CD4-positive, alpha-beta T cell treated with Interferon gamma for 1 hour (primary cell): Measurements from ENCODE around the gene OR56A5.
"Not testable (repeated sequence)": the region's sequence is repeated elsewhere in the genome, so short reads cannot be mapped to it uniquely, and the experiment has no call there.

Source experiments
- DNase-seq: peaks from one replicate; pipeline ENCODE4 v3.0.0-alpha.2; 2020

OR56A5 gene, protein sequence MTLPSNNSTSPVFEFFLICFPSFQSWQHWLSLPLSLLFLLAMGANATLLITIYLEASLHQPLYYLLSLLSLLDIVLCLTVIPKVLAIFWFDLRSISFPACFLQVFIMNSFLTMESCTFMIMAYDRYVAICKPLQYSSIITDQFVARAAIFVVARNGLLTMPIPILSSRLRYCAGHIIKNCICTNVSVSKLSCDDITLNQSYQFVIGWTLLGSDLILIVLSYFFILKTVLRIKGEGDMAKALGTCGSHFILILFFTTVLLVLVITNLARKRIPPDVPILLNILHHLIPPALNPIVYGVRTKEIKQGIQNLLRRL

DNA sequence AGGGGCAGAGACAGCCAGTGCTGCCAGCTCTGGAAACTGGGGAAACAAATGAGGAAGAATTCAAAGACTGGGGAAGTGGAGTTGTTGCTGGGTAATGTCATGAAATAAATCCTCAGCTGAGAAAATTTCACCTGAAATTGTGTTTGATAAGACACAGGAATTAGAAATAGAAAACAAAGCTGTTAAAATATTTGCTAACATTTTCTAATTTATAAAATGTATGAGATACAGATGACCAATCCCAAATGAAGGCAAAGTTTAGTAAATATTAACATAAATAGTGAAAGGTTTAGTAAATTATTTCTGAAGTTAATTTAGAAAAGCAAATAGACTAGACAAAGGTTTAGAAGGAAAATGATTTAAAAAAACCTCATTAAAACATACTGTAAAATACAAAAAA, at the start of gene OR56A5:
Gene OR56A5, minus strand, starts transcription at position 101 of the 400 bp plus-strand sequence. Its CDS starts 0 bp downstream, at position 101.
- no peak for DNase-seq

DNA sequence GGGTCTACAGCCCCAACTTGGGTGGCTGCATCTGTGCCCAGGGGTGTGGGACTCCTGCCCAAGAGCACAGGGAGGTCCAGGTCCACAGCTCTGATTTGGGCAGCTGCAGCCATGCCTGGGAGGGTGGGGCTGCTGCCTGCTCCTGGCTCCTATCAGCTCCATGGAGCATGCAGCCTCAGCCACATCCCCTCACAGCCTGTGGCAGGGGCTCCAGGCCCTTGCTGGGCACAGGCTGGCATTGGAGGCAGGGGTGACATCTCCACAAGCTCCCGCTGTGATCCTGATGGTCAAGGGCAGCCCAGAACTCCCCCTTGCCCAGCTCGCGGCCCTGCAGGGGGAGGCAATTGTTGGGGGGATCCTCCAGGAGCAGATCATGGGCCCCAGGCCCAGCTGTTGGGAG, 44.7 kb upstream of the OR56A5 start:
- DNase-seq: no peak

DNA sequence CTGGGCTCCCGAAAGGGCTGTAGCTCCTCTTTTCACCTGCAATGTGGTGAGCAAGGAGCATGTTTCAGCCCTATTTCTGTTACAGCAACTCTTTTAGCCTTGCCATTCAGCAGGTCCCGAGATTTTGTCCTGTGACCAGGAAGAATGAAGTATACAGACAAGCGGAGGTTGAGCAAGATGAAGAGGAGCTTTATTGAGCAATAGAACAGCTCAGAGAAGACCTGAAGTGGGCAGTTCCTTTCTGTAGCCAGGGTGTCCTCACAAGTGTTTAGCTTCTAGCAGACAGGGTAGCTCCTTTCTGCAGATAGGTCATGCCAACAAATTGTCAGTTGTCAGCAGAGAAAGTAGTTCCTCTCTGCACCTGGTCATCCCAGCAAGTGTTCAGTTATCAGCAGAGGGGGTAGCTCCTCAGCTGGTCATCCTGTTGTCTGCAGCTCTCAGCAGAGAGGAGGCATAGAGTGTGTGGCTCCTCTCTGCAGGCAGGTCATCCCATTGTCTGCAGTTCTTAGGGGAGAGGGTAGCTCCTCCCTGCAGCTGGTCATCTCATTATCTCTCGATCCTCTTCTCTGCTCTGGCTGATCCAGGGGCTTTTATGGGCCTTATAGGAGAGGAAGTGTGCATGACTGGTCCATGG, 43.9 kb upstream of the OR56A5 start:
- no peak for DNase-seq

DNA sequence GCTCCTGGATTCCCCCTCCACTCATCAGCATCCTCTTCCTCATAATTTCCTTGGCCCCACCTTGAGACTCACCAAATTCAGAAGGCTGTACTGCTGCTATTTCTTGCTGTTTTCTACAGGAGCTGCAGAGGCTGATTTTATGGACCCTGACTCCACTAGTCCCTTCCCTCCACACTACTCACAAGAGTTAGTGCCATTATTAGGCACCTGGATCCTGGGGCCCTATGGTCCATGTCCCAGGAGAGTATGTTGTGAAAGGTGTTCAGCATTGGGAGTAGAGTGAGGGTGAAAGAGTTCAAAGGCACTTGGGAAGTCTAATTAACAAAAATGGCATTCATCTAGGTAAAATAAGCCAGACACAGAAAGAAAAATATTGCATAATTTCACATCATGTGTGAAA, 38.6 kb upstream of the OR56A5 start, which contains the start of gene OR56A4:
Gene OR56A4, minus strand, starts transcription at position 101 of the 400 bp plus-strand sequence. CDS start 3,954 bp downstream, outside the sequence.
- no peak for DNase-seq

DNA sequence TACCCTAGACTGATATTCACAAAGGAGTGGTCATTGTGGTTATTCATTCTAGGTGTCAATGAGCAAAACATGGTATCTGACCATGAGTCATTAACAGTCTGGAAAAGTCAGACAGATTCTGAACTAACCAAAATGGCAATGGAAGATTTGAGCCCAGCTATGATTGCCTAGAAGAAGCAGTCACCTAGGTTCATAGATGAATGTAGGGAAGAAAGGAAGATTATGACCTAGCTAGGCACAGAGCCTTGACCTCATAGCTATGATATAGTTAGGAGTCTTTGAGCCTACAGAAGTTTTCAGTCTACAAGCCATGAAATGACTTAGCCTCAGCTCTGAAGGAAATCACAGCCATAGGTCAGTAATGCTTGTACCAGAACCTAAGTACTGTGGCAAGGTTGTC, 38.1 kb upstream of the OR56A5 start:
- DNase-seq: no peak

DNA sequence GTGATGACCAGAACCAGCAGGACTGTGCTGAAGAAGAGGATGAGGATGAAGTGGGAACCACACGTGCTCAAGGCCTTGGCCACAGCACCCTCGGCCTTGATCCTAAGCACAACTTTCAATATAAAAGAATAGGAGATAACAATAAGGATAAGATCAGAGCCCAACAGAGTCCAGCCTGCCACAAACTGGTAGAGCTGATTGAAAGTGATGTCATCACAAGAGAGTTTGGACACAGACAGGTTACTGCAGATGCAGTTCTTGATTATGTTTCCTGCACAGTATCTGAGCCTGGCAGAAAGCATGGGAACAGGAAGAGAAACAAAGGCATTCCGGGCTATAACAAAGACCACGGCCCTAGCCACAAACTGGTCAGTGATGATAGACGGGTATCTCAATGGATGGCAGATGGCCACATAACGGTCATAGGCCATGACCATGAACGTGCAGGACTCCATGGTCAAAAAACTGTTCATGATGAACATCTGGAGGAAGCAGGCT, 34.0 kb upstream of the OR56A5 start:
- DNase-seq: no peak

DNA sequence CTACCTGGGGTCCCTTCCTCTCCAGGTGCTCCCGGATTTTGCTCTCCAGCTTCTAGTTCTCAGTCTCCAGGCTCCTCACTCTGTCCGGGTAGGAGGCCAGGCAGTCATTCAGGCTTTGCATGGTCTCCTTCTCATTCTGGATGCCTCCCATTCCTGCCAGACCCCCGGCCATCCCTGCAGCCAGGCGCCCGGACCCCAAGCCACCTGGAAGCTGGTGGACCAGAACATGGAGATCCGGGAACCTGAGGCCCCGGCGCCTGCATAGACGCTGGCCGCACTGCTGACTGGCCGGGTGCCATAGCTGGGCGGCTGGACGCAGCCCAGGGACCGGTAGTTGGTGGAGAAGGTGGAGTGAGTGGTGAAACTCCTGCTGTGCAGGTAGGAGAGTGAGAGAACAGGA, 26.5 kb upstream of the OR56A5 start:
- no peak for DNase-seq

DNA sequence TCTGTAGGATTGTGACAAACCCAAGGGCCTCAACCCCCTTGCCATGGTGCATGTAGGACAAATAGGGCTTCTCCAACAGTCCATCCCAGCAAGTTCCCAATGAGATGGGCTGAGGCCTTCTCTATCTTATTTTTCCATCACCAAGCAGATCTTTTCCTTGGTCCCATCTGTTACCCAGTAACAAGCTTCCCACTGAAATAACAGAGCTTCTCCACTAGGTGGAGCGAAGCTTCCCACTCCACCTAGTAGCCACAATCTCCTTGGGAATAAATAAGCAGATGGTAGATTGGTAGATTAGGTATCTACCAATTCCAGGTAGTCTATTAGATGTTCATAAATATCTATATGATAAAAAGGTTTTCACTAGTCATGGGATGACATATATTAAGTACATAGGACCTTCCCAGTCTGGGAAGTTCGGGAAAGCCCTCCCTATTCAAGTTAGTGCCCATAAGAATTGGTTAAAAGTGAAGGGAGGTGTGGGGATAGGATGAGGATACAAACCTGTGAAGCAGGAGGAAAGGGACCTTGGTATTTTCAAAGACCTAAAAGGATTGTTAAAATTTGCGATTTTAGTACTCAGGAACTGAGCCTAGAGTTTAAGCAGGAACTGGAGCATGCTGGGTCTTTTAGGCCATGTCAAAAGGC, 24.4 kb upstream of the OR56A5 start:
- DNase-seq: no peak

DNA sequence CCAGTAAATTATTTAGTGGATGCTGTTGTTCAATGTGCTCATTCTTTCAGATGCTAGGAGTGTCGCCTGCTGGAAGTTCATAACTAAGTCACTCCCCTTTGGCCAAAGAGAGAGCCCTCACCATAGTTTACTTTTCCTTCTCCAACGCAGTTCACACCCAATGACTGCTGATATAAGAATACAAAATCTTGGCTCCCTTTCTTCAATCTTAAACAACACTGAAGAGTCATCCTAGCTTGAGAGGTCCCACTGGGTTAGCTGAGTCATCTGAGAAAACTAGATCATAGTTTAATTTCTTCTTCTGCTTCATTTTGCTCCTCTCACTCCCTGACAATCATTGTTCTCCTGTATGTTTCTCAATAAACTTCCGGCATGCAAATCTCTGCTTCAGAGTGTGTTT, 23.9 kb upstream of the OR56A5 start:
- DNase-seq: no peak

DNA sequence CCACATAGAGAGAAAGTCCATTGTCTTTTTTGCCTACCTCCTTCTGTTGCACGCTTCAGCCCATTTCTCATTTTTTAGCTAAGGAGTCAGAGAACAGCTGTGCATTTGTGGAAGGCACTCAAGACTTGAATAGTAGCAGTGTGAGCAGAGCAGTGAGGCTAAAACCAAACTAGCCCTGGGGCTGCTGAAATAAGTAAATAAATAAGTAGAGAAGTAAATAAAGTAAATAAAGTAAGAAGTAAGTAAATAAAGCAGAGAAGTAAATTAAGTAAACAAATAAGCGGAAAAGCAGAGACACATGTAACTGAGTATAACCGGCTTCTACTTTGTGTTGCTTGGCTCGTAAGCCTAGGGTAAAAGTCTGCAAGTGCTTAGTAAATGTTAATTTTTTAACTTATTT, 20.9 kb upstream of the OR56A5 start:
- DNase-seq: no peak

DNA sequence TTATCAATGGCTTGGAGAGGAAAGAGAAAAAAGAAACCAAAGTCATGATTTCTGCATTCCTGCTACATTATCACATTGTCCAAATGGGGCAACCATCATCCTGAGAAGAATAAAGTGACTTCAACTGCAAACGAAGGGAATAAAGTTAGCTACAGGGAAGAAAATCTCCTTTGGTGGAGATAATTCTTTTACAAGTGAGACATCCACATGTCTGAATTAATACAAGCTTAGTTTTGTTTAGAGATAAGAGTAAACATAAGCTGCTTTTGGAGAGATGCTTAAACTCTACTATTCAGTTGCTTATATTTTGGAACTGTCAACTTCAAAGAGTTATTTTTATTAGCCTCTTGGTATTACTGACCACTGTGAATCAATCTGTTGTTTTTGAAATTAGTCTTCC, 18.6 kb upstream of the OR56A5 start, which contains the start of gene OR52L1:
Gene OR52L1, minus strand, starts transcription at position 101 of the 400 bp plus-strand sequence. Its CDS starts 55 bp downstream, at position 46.
- DNase-seq: no peak

DNA sequence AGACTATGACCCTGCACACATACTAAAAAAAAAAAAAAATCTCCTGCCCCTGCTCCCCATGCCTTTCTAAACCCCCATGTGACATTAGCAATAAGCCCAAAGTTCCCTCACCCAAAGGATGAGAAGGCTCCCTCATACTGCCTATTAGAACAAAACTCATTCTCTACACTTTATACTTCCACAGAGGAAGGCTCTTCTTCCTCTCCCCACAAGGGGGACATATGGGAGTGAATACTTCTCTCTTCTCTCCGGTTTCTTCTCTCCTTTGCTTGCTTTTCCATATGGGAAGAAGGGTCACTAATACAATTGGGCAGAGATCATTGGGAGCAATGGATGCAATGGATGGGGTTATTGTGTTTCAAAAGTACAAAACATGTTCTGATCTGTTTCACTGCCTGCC, 15.1 kb upstream of the OR56A5 start:
- no peak for DNase-seq

DNA sequence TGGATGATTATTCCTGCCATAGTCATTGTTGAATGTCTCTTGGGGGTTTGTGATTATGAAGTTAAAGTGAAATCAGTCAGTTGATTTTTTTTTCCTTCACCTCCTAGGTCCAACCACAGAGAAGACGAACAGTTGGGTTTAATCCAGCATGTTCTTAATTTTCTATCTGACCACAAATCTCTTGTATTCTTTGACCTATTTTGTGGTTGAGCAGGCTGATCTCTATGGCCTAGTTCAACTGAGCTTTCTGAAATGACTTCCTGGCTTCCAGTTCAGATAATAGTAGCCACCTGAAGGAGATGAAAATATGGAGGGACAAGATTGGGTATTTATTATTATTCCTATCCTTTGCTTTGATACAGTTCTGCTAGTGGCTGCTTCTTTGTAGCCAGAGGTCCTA, 5.2 kb upstream of the OR56A5 start:
- DNase-seq: no peak

DNA sequence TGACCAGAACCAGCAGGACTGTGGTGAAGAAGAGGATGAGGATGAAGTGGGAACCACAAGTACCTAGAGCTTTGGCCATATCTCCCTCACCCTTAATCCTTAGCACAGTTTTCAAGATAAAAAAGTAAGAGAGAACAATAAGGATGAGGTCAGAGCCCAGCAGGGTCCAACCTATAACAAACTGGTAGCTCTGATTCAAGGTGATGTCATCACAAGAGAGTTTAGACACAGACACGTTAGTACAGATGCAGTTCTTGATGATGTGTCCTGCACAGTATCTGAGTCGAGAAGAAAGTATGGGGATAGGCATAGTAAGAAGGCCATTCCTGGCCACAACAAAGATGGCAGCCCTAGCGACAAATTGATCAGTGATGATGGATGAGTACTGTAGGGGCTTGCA, 586 bp downstream of the OR56A5 start:
- DNase-seq: no peak

DNA sequence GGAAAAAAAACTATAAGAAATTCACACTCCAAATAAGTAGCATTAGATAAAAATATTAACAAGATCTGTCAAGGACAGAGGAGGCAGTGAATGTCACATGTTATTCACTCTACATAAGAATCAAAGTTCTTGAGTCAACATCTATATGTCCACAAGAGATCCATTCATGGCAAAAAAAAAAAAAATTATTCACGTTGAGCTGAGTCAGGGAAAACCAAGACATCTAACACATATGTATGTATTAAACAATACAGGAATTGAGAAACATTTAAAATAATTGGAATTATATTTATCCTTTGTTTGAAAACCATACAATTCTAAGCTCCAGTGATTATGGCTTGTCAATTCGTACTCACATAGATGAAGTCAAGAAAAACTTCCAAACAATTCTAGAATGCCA, 1.3 kb downstream of the OR56A5 start:
- no peak for DNase-seq

DNA sequence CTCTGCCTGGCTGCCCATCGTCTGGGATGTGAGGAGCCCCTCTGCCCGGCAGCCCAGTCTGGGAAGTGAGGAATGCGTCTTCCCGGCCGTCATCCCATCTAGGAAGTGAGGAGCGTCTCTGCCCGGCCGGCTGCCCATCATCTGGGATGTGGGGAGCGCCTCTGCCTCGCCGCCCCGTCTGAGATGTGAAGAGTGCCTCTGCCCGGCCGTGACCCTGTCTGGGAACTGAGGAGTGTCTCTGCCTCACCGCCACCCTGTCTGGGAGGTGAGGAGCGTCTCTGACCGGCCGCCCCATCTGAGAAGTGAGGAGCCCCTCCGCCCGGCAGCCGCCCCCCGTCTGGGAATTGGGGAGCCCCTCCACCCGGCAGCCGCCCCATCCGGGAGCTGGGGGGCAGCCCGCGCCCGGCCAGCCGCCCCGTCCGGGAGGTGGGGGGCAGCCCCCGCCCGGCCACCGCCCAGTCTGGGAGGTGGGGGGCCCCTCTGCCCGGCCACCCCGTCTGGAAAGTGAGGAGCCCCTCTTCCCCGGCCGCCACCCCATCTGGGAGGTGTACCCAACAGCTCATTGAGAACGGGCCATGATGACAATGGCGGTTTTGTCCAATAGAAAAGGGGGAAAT, 7.5 kb downstream of the OR56A5 start:
- not testable (repeated sequence) for DNase-seq

DNA sequence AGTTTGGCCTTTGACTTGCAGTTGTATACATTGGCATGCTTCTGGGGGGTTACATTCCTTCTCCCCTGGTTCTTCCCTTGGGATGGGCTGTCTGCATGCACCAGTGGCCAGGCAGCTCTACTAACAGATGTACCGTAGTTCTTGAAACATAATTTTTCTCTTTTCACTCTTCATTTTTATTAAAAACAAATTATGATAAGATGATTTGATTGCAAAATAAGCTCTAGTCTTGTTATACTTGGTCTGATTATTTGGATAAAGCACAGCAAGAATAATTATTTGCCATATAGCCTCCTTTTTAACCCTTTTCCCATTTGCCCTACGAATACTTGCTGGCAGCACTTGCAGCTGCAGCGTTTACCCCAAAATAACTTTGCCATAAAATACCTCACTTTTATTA, 12.7 kb downstream of the OR56A5 start:
- no peak for DNase-seq

DNA sequence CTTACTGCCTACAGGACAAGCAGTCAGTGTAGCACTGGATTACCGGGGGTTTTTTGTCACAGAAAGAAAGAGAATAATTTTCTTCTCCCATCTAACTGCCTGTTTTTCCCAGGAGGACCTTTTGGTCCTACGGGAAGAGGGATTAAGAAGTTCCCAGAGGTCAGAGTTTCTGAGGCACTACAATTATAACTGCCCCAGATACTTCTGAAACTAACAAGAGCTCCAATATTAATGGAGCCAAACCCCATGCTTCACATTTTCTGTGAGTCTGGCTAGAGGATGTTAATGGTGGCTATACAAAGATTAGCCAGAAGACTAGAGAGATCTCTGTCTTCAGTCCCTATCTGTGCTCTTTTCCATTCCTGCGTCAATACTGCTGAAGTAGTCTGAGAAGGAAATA, 26.3 kb downstream of the OR56A5 start, which contains the start of gene OR56A3:
Gene OR56A3, plus strand, starts transcription at position 301 of the 400 bp plus-strand sequence. CDS start 5,096 bp downstream, outside the sequence.
- no peak for DNase-seq

DNA sequence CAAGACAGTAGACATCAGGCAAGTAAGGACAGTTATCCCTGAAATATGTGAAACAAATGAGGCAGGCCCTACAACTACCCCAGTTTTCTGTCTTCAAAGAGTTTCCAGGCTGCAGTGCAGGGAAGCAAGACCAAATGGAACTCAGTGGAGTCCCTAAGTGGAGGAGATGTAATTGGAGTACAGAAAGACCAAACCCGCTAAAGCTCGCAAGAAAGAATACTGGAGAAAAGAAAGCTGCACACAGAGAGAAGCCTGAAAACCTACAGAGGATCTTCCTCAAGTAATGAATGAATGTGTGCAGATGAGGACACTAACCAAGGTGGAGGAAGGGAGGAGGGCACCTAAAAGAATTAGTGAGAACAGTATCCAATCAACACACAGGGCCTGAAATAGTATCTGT, 27.5 kb downstream of the OR56A5 start:
- no peak for DNase-seq

DNA sequence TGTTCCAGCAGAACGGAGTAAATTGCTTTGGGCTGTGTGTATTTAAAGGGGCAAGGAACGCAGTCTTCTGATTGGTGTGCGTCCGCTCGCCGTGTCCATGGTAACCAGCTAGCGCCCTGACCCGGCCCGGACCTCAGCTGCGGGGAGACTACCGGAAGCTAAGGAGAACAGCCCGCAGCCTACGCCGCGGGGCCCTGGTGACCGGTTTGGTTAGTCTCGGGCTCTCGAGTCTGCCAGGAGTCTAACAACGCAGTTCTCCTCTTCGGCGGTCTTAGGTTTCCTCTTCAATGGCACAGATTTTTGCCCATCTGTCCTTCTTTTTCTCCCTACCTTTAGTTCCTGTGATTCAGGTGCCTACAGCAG, 29.7 kb downstream of the OR56A5 start:
- no peak for DNase-seq

DNA sequence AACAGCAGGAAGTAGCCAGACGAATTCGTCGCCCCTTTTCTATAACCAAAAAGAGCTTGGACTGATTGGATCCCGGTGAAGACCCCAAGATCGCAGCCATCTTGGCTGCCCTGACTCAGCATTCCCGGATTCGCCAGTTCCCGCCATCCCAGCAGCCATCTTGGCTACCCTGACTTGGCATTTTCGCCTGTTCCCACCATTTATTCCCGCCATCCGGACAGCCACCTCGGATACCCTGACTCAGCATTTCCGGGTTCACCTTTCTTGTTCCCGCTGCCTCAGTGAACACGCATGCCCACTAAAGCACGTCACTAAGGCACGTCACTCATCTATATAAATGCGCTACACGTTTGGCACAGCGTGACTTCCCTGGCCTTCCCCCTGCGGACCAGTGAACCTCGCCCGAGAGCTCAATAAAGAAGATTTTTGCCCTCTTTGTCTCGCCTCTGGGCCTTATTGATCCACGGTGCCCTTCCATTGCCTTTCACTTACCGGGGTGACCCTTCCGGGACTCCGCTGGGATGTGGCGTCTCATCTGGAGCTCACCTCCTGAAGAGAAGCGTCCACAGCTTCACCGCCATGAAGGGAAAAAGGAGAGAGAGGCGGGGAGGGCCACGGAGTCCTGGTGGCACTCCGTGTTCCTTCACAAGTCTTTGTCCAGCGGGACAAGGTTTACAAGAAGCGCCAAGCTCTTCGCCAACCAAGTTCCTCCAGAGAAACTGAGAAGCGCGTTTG, 30.3 kb downstream of the OR56A5 start:
- DNase-seq: no peak

DNA sequence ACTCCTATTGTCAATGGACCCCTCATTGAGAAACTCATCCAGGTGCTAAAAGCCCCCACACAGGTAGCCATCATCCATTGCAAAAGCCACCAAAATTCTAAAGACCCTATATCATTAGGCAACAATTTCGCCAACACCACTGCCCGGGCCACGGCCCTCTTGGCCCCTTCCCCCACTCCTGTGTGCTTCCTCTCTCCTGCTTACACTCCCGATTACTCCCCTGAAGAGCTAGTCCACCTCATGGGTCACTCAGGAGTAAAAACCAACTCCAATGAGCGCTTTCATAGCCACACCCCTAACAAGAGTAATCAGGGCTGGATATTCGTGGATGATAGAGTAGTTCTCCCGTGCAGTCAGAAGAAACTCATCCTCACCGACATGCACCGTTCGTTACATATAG, 35.2 kb downstream of the OR56A5 start:
- no peak for DNase-seq

DNA sequence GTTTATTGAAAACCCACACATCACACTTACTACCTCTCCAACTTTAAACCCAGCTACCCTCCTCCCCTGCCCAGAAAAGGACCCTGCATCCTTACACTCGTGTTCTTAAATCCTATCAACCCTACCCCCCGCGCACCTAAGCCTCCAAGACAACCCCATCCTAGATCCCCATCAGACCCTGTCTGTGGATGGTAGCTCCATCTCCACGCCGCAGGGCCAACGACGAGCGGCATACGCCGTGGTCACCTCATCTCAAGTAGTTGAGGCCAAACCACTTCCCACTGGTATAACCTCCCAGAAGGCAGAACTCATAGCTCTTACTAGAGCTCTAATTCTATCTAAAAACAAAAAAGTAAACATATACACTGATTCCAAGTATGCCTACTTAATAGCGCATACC, 35.6 kb downstream of the OR56A5 start:
- no peak for DNase-seq
